HG03342 (cell line): ENCODE data around the gene COQ10A.
"Not testable (repeated sequence)": the region's sequence is repeated elsewhere in the genome, so short reads cannot be mapped to it uniquely, and the experiment has no call there.

Experiments
- ATAC-seq: cut with Tn5 transposase; IDR thresholded peaks from one replicate; pipeline ENCODE4 v1.9.1; 2021; ENCODE audit warnings: mild to moderate bottlenecking, moderate library complexity; ENCODE audit not compliant: unreplicated experiment

Gene COQ10A

GRCh38 chr12:56272468-56272867 lies 5.7 kb downstream of the COQ10A start:
- not testable (repeated sequence) for ATAC-seq

DNA sequence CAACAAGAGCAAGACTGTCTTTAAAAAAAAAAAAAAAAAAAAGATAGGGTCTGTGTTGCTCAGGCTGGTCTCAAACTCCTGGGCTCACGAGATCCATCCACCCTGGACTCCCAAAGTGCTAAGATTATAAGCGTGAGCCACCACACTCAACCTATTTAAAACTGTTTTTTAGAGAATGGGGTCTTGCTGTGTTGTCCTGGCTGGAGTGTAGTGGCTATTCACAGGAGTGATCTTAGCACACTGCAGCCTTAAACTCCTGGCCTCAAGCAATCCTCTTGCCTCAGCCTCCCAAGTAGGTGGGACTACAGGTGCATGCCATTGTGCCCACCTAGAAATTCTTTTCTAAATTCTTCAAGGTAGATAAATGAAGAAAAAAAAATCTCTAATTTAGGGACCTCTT lies 7.6 kb downstream of the COQ10A start:
- no peak for ATAC-seq

- no peak for ATAC-seq
These were observed 12.2 kb downstream of the COQ10A start for GRCh38 chr12:56278905-56279304.

DNA sequence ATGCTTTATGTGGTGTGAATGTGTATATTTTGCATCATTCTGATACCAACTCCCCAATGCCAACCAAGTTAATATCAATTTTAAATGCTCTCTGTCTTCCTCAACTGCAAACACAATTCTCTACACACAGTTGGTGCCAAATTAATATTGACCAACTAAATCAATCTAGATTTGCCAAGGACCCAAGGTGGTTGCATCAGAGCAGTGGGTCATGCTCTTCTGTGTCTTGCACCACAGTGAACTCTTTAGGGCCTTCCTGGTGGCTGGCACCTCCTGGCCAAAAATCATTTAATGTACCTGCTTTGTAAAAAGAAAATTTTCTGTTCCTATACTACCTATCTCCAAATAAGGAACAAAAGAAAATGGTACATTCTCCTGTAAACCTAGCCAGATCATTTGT lies 14.1 kb downstream of the COQ10A start:
- no peak for ATAC-seq

GRCh38 chr12:56282030-56282429 lies 15.3 kb downstream of the COQ10A start:
- ATAC-seq, result no peak

DNA sequence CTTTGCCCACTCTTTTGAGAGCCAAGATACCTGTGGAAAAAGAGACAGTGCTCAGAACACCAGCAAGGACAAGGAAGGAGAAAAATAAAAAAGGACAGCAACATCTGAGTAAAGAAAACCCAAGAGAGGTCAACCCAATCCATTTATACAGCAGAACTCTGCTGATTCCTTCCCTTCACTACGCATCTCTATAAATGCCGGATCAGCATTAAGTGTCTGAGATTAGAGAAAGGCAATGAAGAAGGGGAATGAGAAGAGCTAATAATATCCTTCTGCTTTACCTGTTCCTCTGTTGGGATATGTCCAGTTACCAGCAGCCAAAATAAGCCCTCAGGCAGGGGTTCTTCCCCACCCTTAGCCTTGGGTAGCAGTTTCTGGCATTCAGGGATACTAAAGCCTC lies 15.8 kb downstream of the COQ10A start:
- no peak for ATAC-seq

DNA sequence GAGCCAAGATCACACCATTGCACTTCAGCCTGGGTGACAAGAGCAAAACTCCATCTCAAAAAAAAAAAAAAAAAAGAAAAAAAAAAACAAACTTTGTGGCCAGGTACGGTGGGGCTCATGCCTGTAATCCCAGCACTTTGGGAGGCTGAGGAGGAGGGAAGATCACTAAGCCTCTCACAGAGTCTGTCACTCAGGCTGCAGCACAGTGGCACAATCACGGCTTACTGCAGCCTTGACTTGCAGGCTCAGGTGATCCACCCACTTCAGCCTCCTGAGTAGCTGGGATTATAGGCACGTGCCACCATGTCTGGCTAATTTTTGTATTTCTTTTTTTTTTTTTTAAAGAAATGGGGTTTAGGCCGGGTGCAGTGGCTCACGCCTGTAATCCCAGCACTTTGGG lies 17.5 kb downstream of the COQ10A start:
- ATAC-seq, result not testable (repeated sequence)

DNA sequence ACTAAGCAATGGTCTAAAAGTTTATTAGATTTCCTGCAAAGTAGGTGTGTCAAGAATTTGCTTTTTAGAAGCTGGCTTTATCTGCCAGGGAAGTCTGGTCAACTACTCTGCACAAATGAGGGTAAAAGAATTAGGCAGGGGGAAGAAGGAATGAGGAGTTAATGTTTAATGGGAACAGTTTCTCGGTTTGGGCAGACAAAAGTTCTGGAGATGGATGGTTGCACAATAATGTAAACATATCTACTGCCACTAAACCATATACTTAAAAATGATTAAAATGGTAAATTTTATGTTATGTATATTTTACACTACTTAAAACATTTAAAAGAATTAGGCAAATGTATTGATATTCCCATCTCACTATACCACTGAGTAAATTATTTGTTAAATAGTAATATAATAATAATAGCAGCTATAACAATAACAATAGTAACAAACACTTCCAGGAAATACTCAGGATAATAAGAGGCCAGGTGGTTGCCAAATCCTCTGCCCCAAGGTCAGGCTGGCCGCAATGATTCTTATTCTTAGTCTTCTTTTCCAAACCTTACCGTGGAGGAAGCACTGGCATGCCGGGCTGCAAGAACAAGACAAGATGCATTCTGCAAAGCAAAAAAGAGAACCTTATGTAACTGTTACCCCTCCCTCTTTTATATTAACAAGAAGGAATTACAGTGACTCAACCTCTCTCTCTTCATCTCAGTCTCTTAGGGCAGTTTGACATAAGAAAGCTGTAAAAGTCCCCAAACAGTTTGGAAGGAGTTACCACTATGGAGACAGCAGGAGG lies 19.5 kb downstream of the COQ10A start:
- no peak for ATAC-seq

DNA sequence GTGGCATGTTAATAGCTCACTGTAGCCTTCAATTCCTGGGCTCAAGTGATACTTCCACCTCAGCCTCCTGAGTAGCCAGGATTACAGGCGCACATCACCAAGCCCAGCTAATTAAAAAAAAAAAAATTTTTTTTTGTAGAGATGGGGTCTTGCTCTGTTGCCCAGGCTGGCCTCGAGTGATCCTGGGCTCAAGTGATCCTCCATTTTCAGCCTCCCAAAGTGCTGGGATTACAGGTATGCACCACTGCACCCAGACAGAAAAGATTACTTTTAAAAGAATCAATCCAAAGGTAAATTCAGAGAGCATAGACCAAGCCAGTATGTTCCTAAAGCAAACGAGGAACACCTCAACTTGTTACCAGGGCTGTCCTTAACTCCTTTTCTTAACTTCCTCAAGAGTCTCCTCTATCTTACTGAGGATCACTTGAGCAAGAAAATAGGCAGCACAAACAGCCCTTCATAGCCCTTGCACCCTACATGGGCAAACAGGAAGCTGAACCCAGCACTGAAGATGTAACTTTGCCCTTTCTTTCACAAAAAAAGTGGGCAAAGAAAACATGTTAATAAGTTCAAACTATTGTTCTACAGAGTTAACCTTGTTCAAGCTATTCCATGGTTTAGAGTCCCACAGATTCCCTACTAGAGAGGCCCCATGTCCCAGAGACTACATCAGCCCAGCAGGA lies 22.1 kb downstream of the COQ10A start:
- ATAC-seq, result no peak

- ATAC-seq, result no peak
These were observed 27.1 kb downstream of the COQ10A start for GRCh38 chr12:56293795-56294194.

DNA sequence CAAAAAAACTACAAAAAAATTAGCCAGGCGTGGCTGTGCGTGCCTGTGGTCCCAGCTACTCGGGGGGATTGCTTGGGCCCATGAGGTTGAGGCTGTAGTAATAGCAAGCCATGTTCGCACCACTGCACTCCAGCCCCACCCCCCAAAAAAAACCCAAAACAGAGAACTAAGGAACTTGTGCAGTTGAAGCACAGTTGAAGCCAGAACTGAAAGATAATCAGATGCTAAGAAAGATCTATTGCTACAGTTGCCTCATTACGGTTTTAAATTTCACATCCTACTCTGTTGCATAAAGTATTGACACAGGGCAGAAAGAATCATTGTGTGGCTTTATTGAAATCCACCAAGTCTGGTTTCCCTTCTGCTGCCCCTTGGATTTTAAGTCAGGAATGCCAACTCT lies 29.6 kb downstream of the COQ10A start:
- no peak for ATAC-seq

DNA sequence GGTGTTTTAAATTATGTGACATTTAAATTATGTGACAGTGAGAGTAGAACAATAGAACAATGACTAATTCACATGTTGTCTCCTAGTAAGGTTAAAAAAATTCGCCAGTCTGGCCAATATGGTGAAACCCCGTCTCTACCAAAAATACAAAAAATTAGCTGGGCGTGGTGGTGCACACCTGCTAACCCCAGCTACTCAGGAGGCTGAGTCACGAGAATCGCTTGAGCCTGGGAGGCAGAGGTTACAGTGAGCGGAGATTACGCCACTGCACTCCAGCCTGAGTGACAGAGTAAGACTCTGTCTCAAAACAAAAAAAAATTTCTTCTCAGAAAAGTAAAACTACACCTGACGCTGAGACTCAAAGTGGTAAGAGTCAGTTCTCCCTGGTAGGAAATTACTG lies 30.7 kb downstream of the COQ10A start:
- ATAC-seq, result no peak

GRCh38 chr12:56298828-56299227 lies 32.1 kb downstream of the COQ10A start:
- ATAC-seq, result no peak

DNA sequence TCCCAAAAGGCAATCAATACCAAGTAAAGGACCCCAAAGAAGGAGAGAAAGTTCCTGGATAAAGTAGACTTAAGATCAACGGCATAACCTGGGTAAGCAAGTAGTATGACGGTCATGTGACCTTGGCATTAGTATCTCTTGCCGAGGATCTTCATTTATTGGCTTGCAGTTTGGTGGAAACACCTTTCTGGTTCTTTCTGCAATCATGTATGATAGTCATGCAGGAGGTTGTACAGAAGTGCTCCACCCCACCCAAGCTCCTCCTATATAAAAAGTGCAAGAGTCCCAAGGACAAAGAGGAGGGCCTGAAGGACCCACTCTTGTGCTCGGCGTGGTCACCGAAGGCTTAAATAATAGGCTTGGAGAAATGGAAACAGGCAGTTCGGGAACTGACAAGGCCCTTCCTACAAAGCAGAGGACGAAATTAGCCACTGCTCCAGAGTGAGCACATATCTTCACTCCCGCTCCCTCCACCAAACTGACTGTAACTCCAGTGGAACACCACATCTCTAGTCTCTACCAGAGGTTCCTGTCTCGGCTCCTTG lies 32.6 kb downstream of the COQ10A start:
- ATAC-seq, result no peak

DNA sequence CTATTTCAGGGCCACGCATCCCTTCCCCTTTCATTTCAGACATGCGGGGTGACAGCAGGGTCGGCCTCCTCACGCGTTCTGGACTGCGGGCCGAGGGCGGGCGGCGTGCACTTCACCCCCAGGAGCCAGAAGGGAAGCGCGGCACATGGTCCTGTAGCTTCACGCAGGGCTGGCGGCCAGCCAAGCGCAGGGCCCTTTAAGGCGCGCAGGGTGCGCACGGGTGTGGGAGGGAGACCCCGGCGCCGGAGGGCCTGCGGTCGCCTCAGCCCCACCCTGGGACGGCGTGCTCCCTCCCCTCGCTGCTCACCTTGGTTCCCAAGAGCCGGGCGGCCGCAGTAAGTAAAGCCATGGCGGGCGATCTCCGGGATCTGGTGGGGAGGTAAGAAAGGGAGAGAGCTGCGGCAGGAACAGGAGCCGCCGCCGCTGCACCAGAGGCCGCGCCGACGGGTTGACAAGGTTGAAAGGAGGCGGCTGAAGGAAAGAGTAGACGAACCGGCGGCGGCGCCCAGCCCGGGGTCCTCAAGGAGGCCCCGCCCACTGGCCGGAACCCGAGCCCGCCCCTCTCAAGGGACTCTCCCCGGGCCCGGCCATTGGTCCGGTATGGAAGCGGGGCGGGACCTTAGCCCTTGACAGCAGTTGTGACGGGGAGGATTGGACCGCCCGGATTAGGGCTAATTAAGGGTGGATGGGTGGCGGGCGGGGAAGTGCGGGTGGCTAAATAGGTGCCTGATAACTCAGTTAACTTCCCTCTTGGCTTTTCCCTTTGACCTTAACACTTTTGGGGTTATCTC lies 33.3 kb downstream of the COQ10A start, which contains the start of gene CS:
Gene CS (minus strand): TSS at position 478 of the 791 bp plus-strand sequence. CDS start 129 bp downstream, at position 349.
- peak; percentile 92 for ATAC-seq

DNA sequence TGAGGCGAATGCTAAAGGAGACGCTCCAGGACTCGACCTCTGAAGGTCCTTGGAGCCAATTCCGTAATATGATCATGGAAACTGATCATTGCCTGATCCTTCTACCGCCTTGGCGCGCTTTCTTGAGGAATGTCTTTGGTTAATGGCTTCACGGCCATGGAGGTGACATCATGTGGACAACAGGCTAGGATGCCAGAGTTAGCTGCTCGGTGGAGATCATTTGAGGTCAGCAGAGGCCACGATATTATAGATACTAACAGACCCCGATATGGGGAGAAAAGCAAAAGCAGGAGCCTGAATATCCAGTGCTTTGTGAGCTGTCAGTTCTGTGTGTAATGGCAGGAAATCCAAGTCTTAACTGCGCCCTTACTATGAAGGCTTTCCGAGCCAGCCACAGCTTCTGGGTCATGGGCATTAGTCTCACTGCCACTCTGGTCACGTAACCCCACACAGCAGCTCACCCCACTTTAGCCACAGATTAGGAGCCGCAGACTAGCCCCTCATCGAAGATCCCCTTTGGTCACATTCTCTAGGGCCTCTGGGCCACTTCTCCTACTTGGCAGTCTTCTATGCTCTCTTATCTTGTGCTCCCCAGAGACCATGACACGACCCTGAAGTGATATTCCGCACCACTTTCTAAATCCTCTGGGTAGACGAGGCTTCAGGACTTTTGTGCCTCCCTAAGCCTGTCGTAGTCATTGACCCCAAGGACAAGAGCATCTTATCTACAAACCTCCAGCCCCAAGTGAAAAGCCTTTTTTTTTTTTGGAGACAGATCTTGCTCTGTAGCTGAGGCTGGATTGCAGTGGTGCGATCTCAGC lies 34.1 kb downstream of the COQ10A start:
- no peak for ATAC-seq

DNA sequence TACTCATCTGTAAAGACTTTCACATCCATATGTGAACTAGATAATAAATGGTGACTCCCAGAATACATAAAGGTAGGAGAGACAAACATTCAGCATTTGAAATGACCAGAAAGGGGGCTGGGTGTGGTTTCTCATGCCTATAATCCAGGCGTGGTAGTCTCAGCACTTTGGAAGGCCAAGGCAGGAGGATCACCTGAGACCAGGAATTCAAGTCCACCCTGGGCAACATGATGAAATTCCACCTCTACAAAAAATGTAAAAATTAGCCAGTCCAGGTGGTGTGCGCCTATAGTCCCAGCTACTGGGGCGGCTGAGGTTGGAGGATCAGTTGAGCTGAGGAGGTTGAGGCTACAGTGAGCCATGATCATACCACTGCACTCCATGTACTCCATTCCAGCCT lies 37.5 kb downstream of the COQ10A start:
- no peak for ATAC-seq

DNA sequence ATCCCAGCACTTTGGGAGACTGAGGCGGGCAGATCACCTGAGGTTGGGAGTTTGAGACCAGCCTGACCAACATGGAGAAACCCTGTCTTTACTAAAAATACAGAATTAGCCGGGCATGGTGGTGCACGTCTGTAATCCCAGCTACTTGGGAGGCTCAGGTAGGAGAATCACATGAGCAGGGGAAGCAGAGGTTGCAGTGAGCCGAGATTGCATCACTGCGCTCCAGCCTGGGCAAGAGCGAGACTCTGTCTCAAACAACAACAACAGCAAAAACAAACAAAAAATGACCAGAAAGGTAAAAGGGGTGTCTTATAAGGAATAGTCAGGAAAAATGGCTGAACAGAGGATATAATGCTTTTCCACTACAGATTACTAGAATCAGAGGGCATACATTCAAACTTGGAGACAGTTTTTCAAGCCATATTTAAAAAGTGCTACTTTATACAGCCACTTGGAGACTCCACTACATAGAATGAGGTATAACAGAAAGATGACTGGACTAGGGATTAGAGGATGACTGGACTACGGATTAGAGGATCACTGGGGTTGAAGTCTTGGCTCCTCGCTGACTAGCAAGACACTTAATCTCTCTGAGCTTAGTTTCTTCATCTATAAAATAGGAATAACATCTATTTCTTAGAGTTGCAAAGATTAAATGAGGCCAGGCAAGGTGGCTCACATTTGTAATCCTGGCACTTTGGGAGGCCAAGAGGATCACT lies 38.3 kb downstream of the COQ10A start:
- no peak for ATAC-seq

GRCh38 chr12:56307221-56307965 lies 40.7 kb downstream of the COQ10A start:
- no peak for ATAC-seq
